Measurements from ENCODE around the gene ITPR2. TPM values are rescaled to one million over a fixed set of nuclear protein-coding genes. Genes with fewer than 3 reads are reported as not detected.

The ITPR2 gene
- total and polyA plus RNA-seq, 2 of the 13 experiments (the other 11 are each of a cell fraction or from before 2014, with no cell fraction given), result 31.9 to 81.9 TPM

GRCh38 chr12:26744697-26745440, 88.1 kb downstream of the ITPR2 start (continued):
- TF ChIP-seq ZNF496 (CRISPR knock-in tag; IDR thresholded peaks at IDR 0.05; ENCODE audit: insufficient replicate concordance), result no peak
- no peak for TF ChIP-seq NFRKB (IDR thresholded peaks at IDR 0.05)
- peak; percentile 49 for TF ChIP-seq GATAD1 (CRISPR knock-in tag; IDR thresholded peaks at IDR 0.05)
- peak; percentile 88 for TF ChIP-seq MIXL1 (CRISPR knock-in tag; IDR thresholded peaks at IDR 0.05)
- TF ChIP-seq PAX8 (CRISPR knock-in tag; IDR thresholded peaks at IDR 0.05; ENCODE audit: borderline replicate concordance), result no peak
- no peak for TF ChIP-seq STAT6 (CRISPR knock-in tag; IDR thresholded peaks at IDR 0.05; ENCODE audit: borderline replicate concordance)
- peak; percentile 30; the same call in 1 of the 2 replicates for TF ChIP-seq ZNF670 (CRISPR knock-in tag; IDR thresholded peaks at IDR 0.05; ENCODE audit: borderline replicate concordance)
- TF ChIP-seq, protein P1, sequence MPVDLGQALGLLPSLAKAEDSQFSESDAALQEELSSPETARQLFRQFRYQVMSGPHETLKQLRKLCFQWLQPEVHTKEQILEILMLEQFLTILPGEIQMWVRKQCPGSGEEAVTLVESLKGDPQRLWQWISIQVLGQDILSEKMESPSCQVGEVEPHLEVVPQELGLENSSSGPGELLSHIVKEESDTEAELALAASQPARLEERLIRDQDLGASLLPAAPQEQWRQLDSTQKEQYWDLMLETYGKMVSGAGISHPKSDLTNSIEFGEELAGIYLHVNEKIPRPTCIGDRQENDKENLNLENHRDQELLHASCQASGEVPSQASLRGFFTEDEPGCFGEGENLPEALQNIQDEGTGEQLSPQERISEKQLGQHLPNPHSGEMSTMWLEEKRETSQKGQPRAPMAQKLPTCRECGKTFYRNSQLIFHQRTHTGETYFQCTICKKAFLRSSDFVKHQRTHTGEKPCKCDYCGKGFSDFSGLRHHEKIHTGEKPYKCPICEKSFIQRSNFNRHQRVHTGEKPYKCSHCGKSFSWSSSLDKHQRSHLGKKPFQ (CRISPR knock-in tag; IDR thresholded peaks at IDR 0.05; ENCODE audit: insufficient replicate concordance), result peak; percentile 63
- TF ChIP-seq, protein P2, sequence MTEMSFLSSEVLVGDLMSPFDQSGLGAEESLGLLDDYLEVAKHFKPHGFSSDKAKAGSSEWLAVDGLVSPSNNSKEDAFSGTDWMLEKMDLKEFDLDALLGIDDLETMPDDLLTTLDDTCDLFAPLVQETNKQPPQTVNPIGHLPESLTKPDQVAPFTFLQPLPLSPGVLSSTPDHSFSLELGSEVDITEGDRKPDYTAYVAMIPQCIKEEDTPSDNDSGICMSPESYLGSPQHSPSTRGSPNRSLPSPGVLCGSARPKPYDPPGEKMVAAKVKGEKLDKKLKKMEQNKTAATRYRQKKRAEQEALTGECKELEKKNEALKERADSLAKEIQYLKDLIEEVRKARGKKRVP (CRISPR knock-in tag; IDR thresholded peaks at IDR 0.05), result peak in 1 of 2 experiments; percentile 69; a peak in 2 of 4 replicates
- peak; percentile 82 for TF ChIP-seq TBL1XR1 (IDR thresholded peaks at IDR 0.05; ENCODE audit: borderline replicate concordance, low read length, partially characterized antibody)
- no peak for TF ChIP-seq ARHGAP35 (CRISPR knock-in tag; IDR thresholded peaks at IDR 0.05; ENCODE audit: borderline replicate concordance)
- TF ChIP-seq ZZZ3 (CRISPR knock-in tag; IDR thresholded peaks at IDR 0.05; ENCODE audit: borderline replicate concordance), result no peak
- TF ChIP-seq SNRNP70 (IDR thresholded peaks at IDR 0.05; ENCODE audit: low read depth, low read length), result no peak
- TF ChIP-seq ZFP62 (CRISPR knock-in tag; IDR thresholded peaks at IDR 0.05), result no peak
- no peak for TF ChIP-seq REL (CRISPR knock-in tag; conservative IDR thresholded peaks at IDR 0.05)
- TF ChIP-seq NFAT5 (CRISPR knock-in tag; IDR thresholded peaks at IDR 0.05), result no peak
- TF ChIP-seq MEF2D (CRISPR knock-in tag; IDR thresholded peaks at IDR 0.05), result peak; percentile 83; the same call in 1 of the 2 replicates
- TF ChIP-seq KDM2A (CRISPR knock-in tag; IDR thresholded peaks at IDR 0.05; ENCODE audit: borderline replicate concordance, low read depth), result no peak
- 0 out of 2 replicates have a peak, but pooled peaks have one; percentile 20 for TF ChIP-seq CC2D1A (CRISPR knock-in tag; IDR thresholded peaks at IDR 0.05)
